OCI-LY1 (cell line): ENCODE measurements around the gene PI4KA.

ENCODE experiments used
- H2AFZ ChIP-seq: fragments of 200-600 bp; sonication (generic), shearing (Covaris generic); 2 replicates; pipeline ENCODE4 v1.6.0; 2014; ENCODE audit warnings: antibody characterized with exemption, mild to moderate bottlenecking, low read length
- H3F3A ChIP-seq: fragments of 200-600 bp; sonication (generic), shearing (Covaris generic); 2 replicates; pipeline ENCODE4 v1.6.0; 2014; ENCODE audit warnings: mild to moderate bottlenecking, antibody characterized with exemption, low read length, moderate library complexity; ENCODE audit not compliant: insufficient read depth
- H3K27ac ChIP-seq: fragments of 200-600 bp; sonication (generic); 2 replicates; pipeline ENCODE4 v1.5.1; 2014; ENCODE audit warnings: low read length, mixed run types, mild to moderate bottlenecking, low read depth; ENCODE audit not compliant: poor library complexity, severe bottlenecking
- H3K27me3 ChIP-seq: fragments of 200-600 bp; sonication (generic); 2 replicates; pipeline ENCODE4 v1.6.0; 2014; ENCODE audit warnings: antibody characterized with exemption, mild to moderate bottlenecking, low read length, moderate library complexity; ENCODE audit not compliant: insufficient read depth
- H3K36me3 ChIP-seq: fragments of 200-600 bp; sonication (generic); 2 replicates; pipeline ENCODE4 v1.6.1; 2014; ENCODE audit warnings: mild to moderate bottlenecking, antibody characterized with exemption, low read length, moderate library complexity, mixed read lengths; ENCODE audit not compliant: insufficient read depth
- H3K4me1 ChIP-seq: fragments of 200-600 bp; sonication (generic); 2 replicates; pipeline ENCODE4 v1.5.1; 2014; ENCODE audit warnings: mild to moderate bottlenecking, low read length, moderate library complexity; ENCODE audit not compliant: insufficient read depth, severe bottlenecking
- H3K4me2 ChIP-seq: fragments of 200-600 bp; sonication (generic), shearing (Covaris generic); 2 replicates; pipeline ENCODE4 v1.6.1; 2014; ENCODE audit warnings: low read length
- H3K4me3 ChIP-seq: fragments of 200-600 bp; sonication (generic); 2 replicates; pipeline ENCODE4 v1.5.1; 2014; ENCODE audit warnings: low read length, low read depth, mild to moderate bottlenecking, mixed read lengths; ENCODE audit not compliant: poor library complexity, severe bottlenecking
- H3K79me2 ChIP-seq: fragments of 200-600 bp; shearing (Covaris generic); 2 replicates; pipeline ENCODE4 v1.6.1; 2016; ENCODE audit warnings: mixed run types, low read length, mixed read lengths; ENCODE audit not compliant: insufficient read depth
- H3K9ac ChIP-seq: fragments of 200-600 bp; sonication (generic), shearing (Covaris generic); 2 replicates; pipeline ENCODE4 v1.6.1; 2014; ENCODE audit warnings: mild to moderate bottlenecking, low read length, mixed read lengths
- H3K9me2 ChIP-seq: fragments of 200-600 bp; sonication (generic), shearing (Covaris generic); 2 replicates; pipeline ENCODE4 v1.6.1; 2014; ENCODE audit warnings: low read depth, mild to moderate bottlenecking, low read length, mixed read lengths
- H3K9me3 ChIP-seq: fragments of 200-600 bp; shearing (Covaris generic); 2 replicates; pipeline ENCODE4 v1.6.1; 2014; ENCODE audit warnings: low read length, mixed read lengths
- H4K20me1 ChIP-seq: fragments of 200-600 bp; sonication (generic), shearing (Covaris generic); 2 replicates; pipeline ENCODE4 v1.6.0; 2016; ENCODE audit warnings: mild to moderate bottlenecking, low read length; ENCODE audit not compliant: insufficient read depth
- CTCF ChIP-seq: fragments of 200-600 bp; sonication (generic), shearing (Covaris generic); IDR thresholded peaks from 2 replicates; pipeline ENCODE4 v1.5.1; 2017; ENCODE audit warnings: mild to moderate bottlenecking, antibody characterized with exemption, low read length, moderate library complexity, mixed read lengths
- EZH2 ChIP-seq: fragments of 200-600 bp; sonication (generic), shearing (Covaris generic); IDR thresholded peaks from 2 replicates; pipeline ENCODE4 v1.8.0; 2017; ENCODE audit warnings: borderline replicate concordance, mixed run types, mild to moderate bottlenecking, antibody characterized with exemption, low read length, moderate library complexity, mixed read lengths

Gene PI4KA

DNA sequence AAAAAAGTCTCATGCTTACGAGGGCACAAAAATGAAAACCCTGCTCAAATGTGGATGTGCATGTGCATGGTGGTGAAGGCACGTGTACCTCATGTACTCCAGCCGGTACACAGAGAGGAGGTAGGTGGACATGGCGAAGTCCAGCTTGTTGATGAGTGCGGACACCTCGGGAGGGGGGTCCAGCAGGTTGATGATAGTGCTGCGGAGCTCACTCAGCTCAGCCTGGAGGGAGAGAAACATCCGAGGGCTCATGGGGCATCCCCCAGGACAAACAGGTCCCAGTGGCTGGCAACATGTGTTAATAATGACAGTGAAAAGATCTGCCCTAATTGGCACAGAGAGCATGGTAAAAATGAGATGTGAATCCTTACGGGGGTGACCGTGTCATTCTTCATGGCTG lies 93.9 kb downstream of the PI4KA start:
- Histone ChIP-seq H3K4me2 (no peak overlapping the region), H3K79me2 (no peaks in the 10 kb centered on the region), H3K9me3 (no peaks in the 10 kb centered on the region), H3K9me2 (no peaks in the 10 kb centered on the region), H3K27ac (no peak overlapping the region), H3K27me3 (no peaks in the 10 kb centered on the region), H4K20me1 (no peaks in the 10 kb centered on the region), H3K4me3 (no peak overlapping the region), H3K4me1 (no peaks in the 10 kb centered on the region), H3F3A (no peaks in the 10 kb centered on the region), H2AFZ (no peak overlapping the region), H3K36me3 (peaks cover 57% of the 10 kb centered on the region), H3K9ac (no peak overlapping the region)
- TF ChIP-seq CTCF (no peak), EZH2 (no peak)

DNA sequence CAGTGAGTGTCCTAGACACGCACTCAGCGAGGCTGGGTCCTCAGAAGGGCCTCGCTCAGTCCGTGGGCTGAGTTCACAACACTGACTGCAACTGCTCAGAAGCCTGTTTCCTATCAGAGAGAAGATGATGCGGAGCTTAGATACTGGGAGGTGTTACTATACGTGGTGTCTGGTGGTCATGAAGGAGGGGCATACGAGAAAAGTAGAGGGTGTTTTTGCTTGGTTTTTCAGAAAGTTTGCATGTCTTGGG lies 94.2 kb downstream of the PI4KA start:
- Histone ChIP-seq H3K4me1 (no peaks in the 10 kb centered on the region), H3K9ac (no peak overlapping the region), H3K79me2 (no peaks in the 10 kb centered on the region), H3K27me3 (no peaks in the 10 kb centered on the region), H3K4me3 (no peak overlapping the region), H3K27ac (no peak overlapping the region), H3K9me3 (no peaks in the 10 kb centered on the region), H2AFZ (no peak overlapping the region), H3K9me2 (no peaks in the 10 kb centered on the region), H3K4me2 (no peak overlapping the region), H3K36me3 (peaks cover 55% of the 10 kb centered on the region), H4K20me1 (no peaks in the 10 kb centered on the region), H3F3A (no peaks in the 10 kb centered on the region)
- no peak for TF ChIP-seq EZH2
- TF ChIP-seq CTCF = no peak

GRCh38 chr22:20763630-20764470 lies 94.8 kb downstream of the PI4KA start:
- Histone ChIP-seq H3K27me3 (no peaks in the 10 kb centered on the region), H3F3A (no peaks in the 10 kb centered on the region), H3K4me2 (no peak overlapping the region), H3K9ac (no peak overlapping the region), H3K36me3 (peaks cover 56% of the 10 kb centered on the region), H3K4me1 (no peaks in the 10 kb centered on the region), H4K20me1 (no peaks in the 10 kb centered on the region), H2AFZ (no peak overlapping the region), H3K79me2 (no peaks in the 10 kb centered on the region), H3K4me3 (no peak overlapping the region), H3K9me3 (no peaks in the 10 kb centered on the region), H3K27ac (no peak overlapping the region), H3K9me2 (no peaks in the 10 kb centered on the region)
- TF ChIP-seq EZH2 = no peak
- TF ChIP-seq CTCF = no peak
